Muscle of back (tissue), 11 donors: ENCODE measurements around the gene SIRT1. TPM values are rescaled to one million over a fixed set of nuclear protein-coding genes. Genes with fewer than 3 reads are reported as not detected.
A peak's percentile ranks its signal among the peaks of the same experiment; 100 is the strongest.
"Not testable (repeated sequence)": the region's sequence is repeated elsewhere in the genome, so short reads cannot be mapped to it uniquely, and the experiment has no call there.

Experiments used
- DNase-seq, 3 donors: peaks; one replicate each; pipeline versions ENCODE4 v3.0.0 to v3.0.0-alpha.2; 2013
- polyA plus RNA-seq, 10 donors: library from polyadenylated mRNA; unstranded; fragments of 120-200 nt; gene quantifications; one replicate each; pipeline ENCODE4 v1.2.1, GENCODE V29; 2013; ENCODE audit not compliant: insufficient read length in 10 of 10

The SIRT1 gene
- polyA plus RNA-seq, 10 donors = 18.7 to 25.7 (median 22.0) TPM

DNA sequence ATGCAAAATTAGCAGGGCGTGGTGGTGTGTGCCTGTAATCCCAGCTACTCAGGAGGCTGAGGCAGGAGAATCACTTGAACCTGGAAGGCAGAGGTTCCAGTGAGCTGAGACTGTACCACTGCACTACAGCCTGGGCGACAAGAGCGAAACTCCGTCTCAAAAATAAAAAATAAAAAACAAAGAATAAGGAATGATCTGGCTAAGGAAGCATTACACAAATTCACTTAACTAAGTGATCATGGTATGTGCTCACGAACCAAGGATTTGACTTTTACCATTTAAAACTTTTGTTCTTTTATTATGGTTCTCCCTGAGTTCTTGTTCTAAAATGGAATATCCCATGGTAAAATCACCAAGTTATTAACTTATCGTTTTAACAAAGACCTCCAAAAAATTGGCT lies 71.2 kb downstream of the SIRT1 start:
- no peak for DNase-seq

- peak in 1 of 3 donors; percentile 13 for DNase-seq
Measured at GRCh38 chr10:67959839-67960476, 75.5 kb downstream of the SIRT1 start.

- DNase-seq = no peak
Measured at GRCh38 chr10:67965456-67965855, 81.0 kb downstream of the SIRT1 start.

DNA sequence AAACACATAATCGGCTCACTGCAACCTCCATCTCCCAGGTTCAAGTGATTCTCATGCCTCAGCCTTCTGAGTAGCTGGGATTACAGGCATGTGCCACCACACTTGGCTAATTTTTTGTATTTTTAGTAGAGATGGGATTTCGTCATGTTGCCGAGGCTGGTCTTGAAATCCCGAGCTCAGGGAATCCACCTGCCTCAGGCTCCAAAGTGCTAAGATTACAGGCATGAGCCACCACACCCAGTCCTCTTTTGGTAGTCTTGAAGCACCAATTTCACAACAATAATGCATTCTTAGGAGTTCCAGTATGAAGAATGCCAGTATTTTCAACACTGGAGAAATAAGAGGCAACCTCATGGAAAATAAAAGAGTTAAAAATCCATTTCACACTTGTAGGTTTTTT lies 81.6 kb downstream of the SIRT1 start:
- DNase-seq = not testable (repeated sequence)

Other genes starting within 250 kb of the SIRT1 start
- 10 to 100 TPM in 3 of 10 donors, 1 to 10 TPM in 7; 4.6 to 15.8 (median 7.9) TPM for gene CTNNA3, start 188.5 kb upstream of the SIRT1 start, polyA plus RNA-seq
- 10 to 100 TPM in 1 of 10 donors, 1 to 10 TPM in 9; 5.8 to 11.4 (median 7.6) TPM for gene DNAJC12, start 46.5 kb upstream of the SIRT1 start, polyA plus RNA-seq
- 10 to 100 TPM; 24.4 to 42.1 (median 30.3) TPM for gene HERC4, start 190.6 kb downstream of the SIRT1 start, polyA plus RNA-seq
- 100 to 1,000 TPM in 2 of 10 donors, 10 to 100 TPM in 8; 35.6 to 101 (median 69.4) TPM for gene MYPN, start 224.8 kb downstream of the SIRT1 start, polyA plus RNA-seq